Thyroid gland (tissue), 4 donors: ENCODE data around the gene PDZD7. TPM values are rescaled to one million over a fixed set of nuclear protein-coding genes. Genes with fewer than 3 reads are reported as not detected.

Experiments used
- DNase-seq, 2 donors: peaks; one replicate each; pipeline ENCODE4 v3.0.0-alpha.2; 2019
- H3K27ac ChIP-seq, 3 donors: fragments of 200-600 bp; sonication (generic); 1 replicate in 2 of 3; 2 replicates in 1 of 3; pipeline ENCODE4 v1.5.1; 2016 to 2019; ENCODE audit warnings: mild to moderate bottlenecking in 1 of 3, moderate library complexity in 1 of 3
- H3K27me3 ChIP-seq: fragments of 200-600 bp; sonication (generic); one replicate; pipeline ENCODE4 v1.5.1; 2019
- H3K36me3 ChIP-seq, 2 donors: fragments of 200-600 bp; sonication (generic); one replicate each; pipeline ENCODE4 v1.5.1; 2016 to 2019
- H3K4me1 ChIP-seq, 2 donors: fragments of 200-600 bp; sonication (generic); one replicate each; pipeline ENCODE4 v1.5.1; 2017 to 2019
- H3K4me3 ChIP-seq, 3 donors: fragments of 200-600 bp; sonication (generic); replicated peaks in 1 of 3; 1 replicate in 2 of 3; 2 replicates in 1 of 3; pipeline ENCODE4 v1.5.1; 2016; ENCODE audit warnings: mild to moderate bottlenecking in 1 of 3
- H3K9me3 ChIP-seq: fragments of 200-600 bp; sonication (generic); one replicate; pipeline ENCODE4 v1.5.1; 2017
- CTCF ChIP-seq, 6 experiments: fragments of 200-600 bp in 3 of 6; fragments of 450-650 bp in 3 of 6; sonication (generic) in 3 of 6; IDR thresholded peaks; one replicate each; pipeline ENCODE4 v1.5.1; 2016 to 2019; ENCODE audit warnings: antibody characterized with exemption in 6 of 6, mild to moderate bottlenecking in 2 of 6, inconsistent platforms in 1 of 6, moderate library complexity in 1 of 6
- POLR2A ChIP-seq, 2 donors: fragments of 450-650 bp; IDR thresholded peaks; one replicate each; pipeline ENCODE4 v1.6.1; 2017; ENCODE audit warnings: antibody characterized with exemption in 2 of 2, mild to moderate bottlenecking in 2 of 2, moderate library complexity in 1 of 2
- whole genome bisulfite sequencing, 2 donors: methylation state at CpG; one replicate each; pipeline ENCODE4 v1.1.5; 2017; 5-methylcytosine and 5-hydroxymethylcytosine counted together
- intact Hi-C: fragments of 100-400 bp; cut with DNase I; formaldehyde crosslinking; loops from one replicate; pipeline ENCODE4 v1.15.1; 2023
- total RNA-seq, 4 donors: library from RNA; depleted of rRNA; stranded (reverse); fragments of >200 nt; gene quantifications; one replicate each; pipeline ENCODE4 v1.2.3, GENCODE V29; 2016

PDZD7 gene
- total RNA-seq, 4 donors from 2014 or later, result 0.24 to 1.1 (median 0.69) TPM

- WGBS, 2 donors, result 100% methylated on average over 1 to 2 of the region's 2 CpGs
- Histone ChIP-seq H3K9me3 (no peaks in the 10 kb centered on the region), H3K4me3 (no peak overlapping the region), H3K27me3 (no peaks in the 10 kb centered on the region), H3K27ac (no peak overlapping the region), H3K4me1 (peaks cover 0 to under 1% of the 10 kb centered on the region in 2 donors), H3K36me3 (peaks cover 13 to 16% of the 10 kb centered on the region in 2 donors)
- TF ChIP-seq POLR2A (IDR thresholded peaks at IDR 0.05) (no peak), CTCF (IDR thresholded peaks at IDR 0.05) (no peak)
- intact Hi-C loops, result no loop called here
- no peak for DNase-seq
Observed at GRCh38 chr10:100980311-100980710, 50.6 kb downstream of the PDZD7 start.

GRCh38 chr10:100979791-100980272 lies 51.1 kb downstream of the PDZD7 start:
- Histone ChIP-seq H3K27me3 (no peaks in the 10 kb centered on the region), H3K36me3 (peaks cover 13 to 16% of the 10 kb centered on the region in 2 donors), H3K4me3 (no peak overlapping the region), H3K27ac (no peak overlapping the region), H3K9me3 (no peaks in the 10 kb centered on the region), H3K4me1 (no peaks in the 10 kb centered on the region)
- DNase-seq, result no peak
- intact Hi-C loops, result no loop called here
- 94 to 98% methylated on average over 11 to 16 of the region's 16 CpGs for WGBS, 2 donors
- no peak for TF ChIP-seq CTCF (IDR thresholded peaks at IDR 0.05)

- Histone ChIP-seq H3K9me3 (no peaks in the 10 kb centered on the region), H3K27ac (no peak overlapping the region), H3K4me3 (no peak overlapping the region), H3K36me3 (peaks cover 13 to 16% of the 10 kb centered on the region in 2 donors), H3K27me3 (no peaks in the 10 kb centered on the region), H3K4me1 (no peaks in the 10 kb centered on the region)
- 71 to 81% methylated on average over 1 to 10 of the region's 10 CpGs for WGBS, 2 donors
- no peak for DNase-seq
- TF ChIP-seq CTCF (IDR thresholded peaks at IDR 0.05) (no peak), POLR2A (IDR thresholded peaks at IDR 0.05) (no peak)
- intact Hi-C loops, result no loop called here
Observed at GRCh38 chr10:100978901-100979195, 52.1 kb downstream of the PDZD7 start.

- WGBS, 2 donors, result 79 to 91% methylated on average over 6 to 13 of the region's 13 CpGs
- DNase-seq, result no peak
- peaks cover 11 to 16% of the 10 kb centered on the region in 2 donors for H3K36me3 ChIP-seq
Observed at GRCh38 chr10:100978121-100978900, 52.6 kb downstream of the PDZD7 start.

More at GRCh38 chr10:100978121-100978900, 52.6 kb downstream of the PDZD7 start:
- no peaks in the 10 kb centered on the region for H3K4me1 ChIP-seq
- no peaks in the 10 kb centered on the region for H3K9me3 ChIP-seq
- intact Hi-C loops, result no loop called here
- H3K4me3 ChIP-seq, result no peak overlapping the region
- no peak overlapping the region for H3K27ac ChIP-seq
- H3K27me3 ChIP-seq, result no peaks in the 10 kb centered on the region
- TF ChIP-seq POLR2A (IDR thresholded peaks at IDR 0.05), result no peak
- no peak for TF ChIP-seq CTCF (IDR thresholded peaks at IDR 0.05)
